Nephron (organoid): Measurements from ENCODE around the gene TMEM63A.
"Not testable (repeated sequence)": the region's sequence is repeated elsewhere in the genome, so short reads cannot be mapped to it uniquely, and the experiment has no call there.

Experiments used
- H3K27ac Mint-ChIP-seq, 3 experiments: 2 replicates each; pipeline ENCODE4 v1.8.0; 2020; ENCODE audit warnings: mixed read lengths in 3 of 3, mild to moderate bottlenecking in 2 of 3, moderate library complexity in 1 of 3
- H3K27me3 Mint-ChIP-seq: 2 replicates; pipeline ENCODE4 v1.8.0; 2021; ENCODE audit warnings: low read depth, mild to moderate bottlenecking, moderate library complexity, mixed read lengths
- H3K36me3 Mint-ChIP-seq: 2 replicates; pipeline ENCODE4 v1.8.0; 2020; ENCODE audit warnings: low read depth, mixed read lengths
- H3K4me1 Mint-ChIP-seq: 2 replicates; pipeline ENCODE4 v1.8.0; 2020; ENCODE audit warnings: mixed read lengths
- H3K4me3 Mint-ChIP-seq, 3 experiments: 2 replicates each; pipeline ENCODE4 v1.8.0; 2020; ENCODE audit warnings: mild to moderate bottlenecking in 3 of 3, mixed read lengths in 3 of 3, moderate library complexity in 2 of 3
- H3K9me3 Mint-ChIP-seq: 2 replicates; pipeline ENCODE4 v1.8.0; 2020; ENCODE audit warnings: mixed read lengths
- TF ChIP-seq, protein P1 (sequence below), 3 experiments: fragments of 200-600 bp; sonication (generic); IDR thresholded peaks; one replicate each; pipeline ENCODE4 v1.5.0; 2021; ENCODE audit warnings: antibody characterized with exemption in 3 of 3; ENCODE audit not compliant: unreplicated experiment in 3 of 3

TMEM63A gene

GRCh38 chr1:225809842-225810578 is 72.2 kb downstream of the TMEM63A start, which contains the start of gene EPHX1:
Gene EPHX1 (plus strand): TSS chr1:225810124. CDS start chr1:225828730, 18,606 bp downstream.
- TF ChIP-seq, protein P1, sequence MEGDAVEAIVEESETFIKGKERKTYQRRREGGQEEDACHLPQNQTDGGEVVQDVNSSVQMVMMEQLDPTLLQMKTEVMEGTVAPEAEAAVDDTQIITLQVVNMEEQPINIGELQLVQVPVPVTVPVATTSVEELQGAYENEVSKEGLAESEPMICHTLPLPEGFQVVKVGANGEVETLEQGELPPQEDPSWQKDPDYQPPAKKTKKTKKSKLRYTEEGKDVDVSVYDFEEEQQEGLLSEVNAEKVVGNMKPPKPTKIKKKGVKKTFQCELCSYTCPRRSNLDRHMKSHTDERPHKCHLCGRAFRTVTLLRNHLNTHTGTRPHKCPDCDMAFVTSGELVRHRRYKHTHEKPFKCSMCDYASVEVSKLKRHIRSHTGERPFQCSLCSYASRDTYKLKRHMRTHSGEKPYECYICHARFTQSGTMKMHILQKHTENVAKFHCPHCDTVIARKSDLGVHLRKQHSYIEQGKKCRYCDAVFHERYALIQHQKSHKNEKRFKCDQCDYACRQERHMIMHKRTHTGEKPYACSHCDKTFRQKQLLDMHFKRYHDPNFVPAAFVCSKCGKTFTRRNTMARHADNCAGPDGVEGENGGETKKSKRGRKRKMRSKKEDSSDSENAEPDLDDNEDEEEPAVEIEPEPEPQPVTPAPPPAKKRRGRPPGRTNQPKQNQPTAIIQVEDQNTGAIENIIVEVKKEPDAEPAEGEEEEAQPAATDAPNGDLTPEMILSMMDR (IDR thresholded peaks at IDR 0.05; ENCODE audit: unreplicated experiment in 3 of 3) = peak; percentile 23 to 39 (median 28)
- peak within 1 kb of the TSS; percentile 93 to 97 (median 97) for H3K4me3 Mint-ChIP-seq
- peaks cover 31% of the 10 kb centered on the region for H3K4me1 Mint-ChIP-seq
- H3K36me3 Mint-ChIP-seq = no peaks in the 10 kb centered on the region
- H3K27ac Mint-ChIP-seq = peak within 1 kb of the TSS; percentile 91 to 96 (median 93)
- H3K27me3 Mint-ChIP-seq = peaks cover 10% of the 10 kb centered on the region
- no peaks in the 10 kb centered on the region for H3K9me3 Mint-ChIP-seq

GRCh38 chr1:225808136-225808535 is 74.0 kb downstream of the TMEM63A start:
- TF ChIP-seq, protein P1 (IDR thresholded peaks at IDR 0.05; ENCODE audit: unreplicated experiment in 3 of 3) = no peak
- Mint-ChIP-seq H3K27ac (peak overlapping the region in 2 of 3 experiments; percentile 20 to 44), H3K36me3 (peaks cover 4% of the 10 kb centered on the region), H3K4me3 (peak overlapping the region; percentile 28 to 90 (median 67)), H3K4me1 (peaks cover 22% of the 10 kb centered on the region), H3K9me3 (no peaks in the 10 kb centered on the region), H3K27me3 (peaks cover 10% of the 10 kb centered on the region)

DNA sequence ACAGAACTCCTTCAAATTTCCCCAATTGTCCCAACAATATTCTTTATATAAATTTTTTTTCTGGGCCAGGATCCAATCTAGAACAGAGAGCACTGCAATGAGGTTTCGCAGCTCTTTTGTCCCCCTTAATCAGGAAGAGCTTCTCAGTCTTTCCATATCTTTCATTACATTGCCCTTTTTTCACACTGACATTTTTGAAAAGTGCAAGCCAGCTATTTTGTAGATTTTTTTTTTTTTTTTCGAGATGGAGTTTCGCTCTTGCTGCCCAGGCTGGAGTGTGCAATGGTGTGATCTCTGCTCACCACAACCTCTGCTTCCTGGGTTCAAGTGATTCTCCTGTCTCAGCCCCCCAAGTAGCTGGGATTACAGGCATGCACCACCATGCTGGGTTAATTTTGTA is 75.4 kb downstream of the TMEM63A start:
- H3K4me1 Mint-ChIP-seq, H3K27ac Mint-ChIP-seq, H3K4me3 Mint-ChIP-seq, H3K36me3 Mint-ChIP-seq, H3K9me3 Mint-ChIP-seq: not testable (repeated sequence)
- H3K27me3 Mint-ChIP-seq = peaks cover 10% of the 10 kb centered on the region

GRCh38 chr1:225806249-225806648 is 75.9 kb downstream of the TMEM63A start:
- no peak overlapping the region for H3K4me3 Mint-ChIP-seq
- peaks cover 8% of the 10 kb centered on the region for H3K36me3 Mint-ChIP-seq
- H3K4me1 Mint-ChIP-seq = peaks cover 6% of the 10 kb centered on the region
- no peaks in the 10 kb centered on the region for H3K9me3 Mint-ChIP-seq
- H3K27ac Mint-ChIP-seq = no peak overlapping the region
- TF ChIP-seq, protein P1 (IDR thresholded peaks at IDR 0.05; ENCODE audit: unreplicated experiment in 3 of 3) = no peak
- peaks cover 10% of the 10 kb centered on the region for H3K27me3 Mint-ChIP-seq

- not testable (repeated sequence) for H3K4me3 Mint-ChIP-seq
Observed at GRCh38 chr1:225801146-225801545, 81.0 kb downstream of the TMEM63A start.

GRCh38 chr1:225796097-225796496 is 86.1 kb downstream of the TMEM63A start:
- H3K36me3 Mint-ChIP-seq = peaks cover 90% of the 10 kb centered on the region
- not testable (repeated sequence) for H3K27me3 Mint-ChIP-seq, H3K4me1 Mint-ChIP-seq, H3K4me3 Mint-ChIP-seq, H3K27ac Mint-ChIP-seq
- peaks cover 38% of the 10 kb centered on the region for H3K9me3 Mint-ChIP-seq

More at GRCh38 chr1:225801146-225801545, 81.0 kb downstream of the TMEM63A start:
- H3K4me1 Mint-ChIP-seq, H3K27ac Mint-ChIP-seq, H3K9me3 Mint-ChIP-seq, H3K27me3 Mint-ChIP-seq: not testable (repeated sequence)
- H3K36me3 Mint-ChIP-seq = peaks cover 48% of the 10 kb centered on the region
